HG02571 (cell line): ENCODE data around the gene PPFIA1.
A peak's percentile ranks its signal among the peaks of the same experiment; 100 is the strongest.
"Not testable (repeated sequence)": the region's sequence is repeated elsewhere in the genome, so short reads cannot be mapped to it uniquely, and the experiment has no call there.

Experiments used
- ATAC-seq: cut with Tn5 transposase; IDR thresholded peaks from one replicate; pipeline ENCODE4 v1.9.1; 2021; ENCODE audit warnings: mild to moderate bottlenecking, moderate library complexity; ENCODE audit not compliant: unreplicated experiment

The PPFIA1 gene

GRCh38 chr11:70250876-70251658 lies 19.4 kb upstream of the PPFIA1 start:
- no peak for ATAC-seq

- no peak for ATAC-seq
These were observed 18.7 kb upstream of the PPFIA1 start for GRCh38 chr11:70251659-70252321.

- no peak for ATAC-seq
These were observed 17.6 kb upstream of the PPFIA1 start for GRCh38 chr11:70252844-70253243.

GRCh38 chr11:70255477-70256116 lies 14.9 kb upstream of the PPFIA1 start:
- no peak for ATAC-seq

GRCh38 chr11:70259077-70259476 lies 11.4 kb upstream of the PPFIA1 start:
- not testable (repeated sequence) for ATAC-seq

- no peak for ATAC-seq
These were observed 7.5 kb upstream of the PPFIA1 start for GRCh38 chr11:70262951-70263350.

GRCh38 chr11:70263363-70263762 lies 7.1 kb upstream of the PPFIA1 start:
- ATAC-seq, result no peak

GRCh38 chr11:70265341-70265740 lies 5.1 kb upstream of the PPFIA1 start:
- no peak for ATAC-seq

GRCh38 chr11:70267405-70267950 lies 3.0 kb upstream of the PPFIA1 start:
- no peak for ATAC-seq

GRCh38 chr11:70268526-70268925 lies 2.0 kb upstream of the PPFIA1 start:
- no peak for ATAC-seq

- ATAC-seq, result peak; percentile 36
These were observed 573 bp downstream of the PPFIA1 start for GRCh38 chr11:70270877-70271648.

- no peak for ATAC-seq
These were observed 1.1 kb downstream of the PPFIA1 start for GRCh38 chr11:70271649-70271953.

- no peak for ATAC-seq
These were observed 1.5 kb downstream of the PPFIA1 start for GRCh38 chr11:70272009-70272408.

- ATAC-seq, result no peak
These were observed 8.5 kb downstream of the PPFIA1 start for GRCh38 chr11:70278994-70279393.

GRCh38 chr11:70281156-70281609 lies 10.7 kb downstream of the PPFIA1 start:
- ATAC-seq, result no peak

- ATAC-seq, result no peak
These were observed 11.5 kb downstream of the PPFIA1 start for GRCh38 chr11:70282012-70282411.

- ATAC-seq, result no peak
These were observed 18.2 kb downstream of the PPFIA1 start for GRCh38 chr11:70288721-70289120.

GRCh38 chr11:70289582-70289981 lies 19.1 kb downstream of the PPFIA1 start:
- ATAC-seq, result no peak

- ATAC-seq, result no peak
These were observed 20.0 kb downstream of the PPFIA1 start for GRCh38 chr11:70290361-70291065.

GRCh38 chr11:70292166-70292565 lies 21.7 kb downstream of the PPFIA1 start:
- no peak for ATAC-seq
